Activated naive CD4-positive, alpha-beta T cell (primary cell): Measurements from ENCODE around the gene POLR3K.
"Not testable (repeated sequence)": the region's sequence is repeated elsewhere in the genome, so short reads cannot be mapped to it uniquely, and the experiment has no call there.

Experiments
- DNase-seq, 4 experiments: peaks; one replicate each; lab custom pipeline; 2025; lab: John Stamatoyannopoulos, UW

POLR3K gene

DNA sequence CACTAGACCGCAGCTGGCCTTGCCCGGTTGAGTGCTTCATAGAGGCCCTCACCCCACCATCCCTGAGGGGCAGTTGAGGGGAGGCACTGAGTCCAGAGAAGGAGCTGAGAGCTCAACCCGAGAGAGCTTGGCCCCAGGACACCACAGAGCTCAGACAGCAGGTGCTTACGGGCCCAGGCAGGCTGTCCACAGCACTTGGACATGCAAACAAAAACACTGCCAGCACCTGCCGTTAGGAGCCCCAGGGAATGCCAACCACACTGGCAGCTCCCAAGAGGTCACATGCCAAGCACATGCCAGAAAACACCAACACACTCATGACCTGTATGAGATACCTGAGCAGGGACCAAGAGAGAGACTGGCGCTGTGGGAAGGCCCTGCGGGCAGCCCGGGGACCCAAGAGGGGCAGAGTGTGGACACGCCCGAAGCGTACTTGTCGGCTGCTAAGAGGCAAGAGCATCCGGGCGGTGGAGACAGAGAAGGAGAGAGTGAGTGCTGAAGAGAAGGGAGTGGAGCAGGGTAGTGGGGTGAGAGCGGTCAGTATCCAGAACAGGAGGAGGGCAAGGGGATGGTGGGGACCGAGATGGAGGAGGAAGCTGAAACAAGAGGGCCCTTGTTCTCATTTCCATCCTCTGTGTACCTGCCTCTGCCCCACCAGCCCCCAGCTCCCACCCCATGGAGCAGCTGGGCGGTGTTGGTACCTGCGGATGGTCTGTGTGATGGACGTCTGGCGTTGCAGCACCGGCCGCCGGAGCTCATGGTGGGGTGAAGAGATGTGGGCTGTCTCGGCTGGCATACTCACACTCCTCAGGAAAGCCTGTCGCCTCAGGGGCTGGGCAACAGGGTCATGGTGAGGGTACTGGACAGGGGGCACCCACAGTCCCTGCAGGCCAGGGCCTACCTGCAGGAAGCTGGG, 10.8 kb upstream of the POLR3K start:
- DNase-seq, result no peak

DNA sequence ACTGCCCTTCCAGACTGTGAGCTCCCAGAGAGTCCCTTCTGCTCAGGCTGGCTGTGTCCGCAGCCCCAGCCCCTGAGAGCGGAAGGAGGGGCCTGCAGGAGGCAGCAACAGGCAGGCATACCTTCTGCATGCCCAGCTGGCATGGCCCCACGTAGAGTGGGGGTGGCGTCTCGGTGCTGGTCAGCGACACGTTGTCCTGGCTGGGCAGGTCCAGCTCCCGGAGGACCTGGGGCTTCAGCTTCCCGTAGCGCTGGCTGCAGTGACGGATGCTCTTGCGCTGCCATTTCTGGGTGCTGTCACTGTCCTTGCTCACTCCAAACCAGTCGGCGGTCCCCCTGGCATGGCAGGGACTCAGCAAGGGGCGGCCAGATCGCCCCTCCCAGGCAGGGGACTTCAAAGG, 10.1 kb upstream of the POLR3K start:
- no peak for DNase-seq

DNA sequence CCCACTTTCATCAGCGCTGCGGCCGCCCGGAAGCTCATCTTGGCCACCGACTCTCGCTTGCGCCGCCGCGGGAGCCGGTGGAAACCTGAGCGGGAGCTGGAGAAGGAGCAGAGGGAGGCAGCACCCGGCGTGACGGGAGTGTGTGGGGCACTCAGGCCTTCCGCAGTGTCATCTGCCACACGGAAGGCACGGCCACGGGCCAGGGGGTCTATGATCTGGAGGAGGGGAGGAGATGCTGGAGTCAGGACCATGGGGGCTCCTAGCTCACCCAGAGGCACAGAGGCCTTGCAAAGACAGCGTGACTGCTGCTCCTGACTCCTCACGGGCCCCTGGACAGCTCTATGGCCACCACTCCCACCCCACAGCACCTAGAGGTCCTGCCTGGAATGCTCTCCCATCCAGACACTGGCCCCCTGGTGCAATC, 9.6 kb upstream of the POLR3K start:
- DNase-seq, result no peak

DNA sequence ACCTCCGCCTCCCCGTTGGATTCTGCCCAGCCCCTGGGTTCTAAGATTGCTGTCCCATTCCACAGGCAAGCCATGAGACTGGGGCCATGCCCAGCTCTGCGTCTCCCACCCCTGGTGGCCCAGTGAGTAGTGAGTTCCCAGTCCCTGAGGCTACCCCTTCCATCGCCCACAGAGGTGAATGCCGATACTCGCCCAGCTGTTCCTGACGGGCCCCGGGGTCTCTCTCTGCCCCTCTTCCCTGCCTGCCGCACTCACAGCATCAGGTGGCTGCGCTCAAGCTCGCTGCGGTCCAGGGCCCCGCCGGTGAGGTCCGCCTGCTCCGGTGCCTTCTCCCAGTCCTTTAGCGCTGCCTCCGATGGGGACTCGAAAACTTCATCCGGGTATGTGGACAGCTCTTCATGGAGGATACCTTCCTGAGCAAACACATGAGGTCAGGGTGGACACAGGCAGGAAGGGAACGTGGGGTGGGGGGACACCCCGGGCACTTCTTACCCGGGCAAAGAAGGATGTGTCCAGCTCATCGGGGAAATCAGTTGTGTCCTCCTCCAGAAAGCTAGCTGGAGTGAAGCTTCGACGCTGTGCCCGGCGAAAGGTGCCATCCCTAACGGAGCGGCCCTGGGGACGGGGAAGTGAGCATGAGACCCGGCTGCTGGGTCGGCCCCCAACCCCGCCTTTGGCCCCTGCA, 9.0 kb upstream of the POLR3K start:
- DNase-seq, result no peak

DNA sequence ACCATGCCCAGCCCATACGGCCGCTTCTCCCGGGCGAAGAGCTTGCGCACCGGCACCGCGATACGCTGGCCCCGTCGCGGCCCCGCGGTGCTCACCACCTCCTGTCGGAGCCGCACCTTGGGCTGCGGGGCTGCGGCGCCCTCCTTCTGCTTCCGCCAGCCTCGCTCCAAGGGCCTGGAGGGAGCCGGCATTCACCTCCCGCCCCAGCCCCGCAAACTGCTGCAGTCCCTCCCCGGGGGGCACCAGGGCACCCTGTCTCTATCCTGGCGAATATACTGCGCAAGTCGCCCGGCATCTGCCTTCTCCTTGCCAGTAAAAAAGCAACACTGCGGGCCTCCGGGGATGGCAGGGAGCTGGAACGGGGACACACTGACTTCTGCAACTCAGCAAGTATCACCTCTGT, 8.5 kb upstream of the POLR3K start:
- DNase-seq, result no peak

DNA sequence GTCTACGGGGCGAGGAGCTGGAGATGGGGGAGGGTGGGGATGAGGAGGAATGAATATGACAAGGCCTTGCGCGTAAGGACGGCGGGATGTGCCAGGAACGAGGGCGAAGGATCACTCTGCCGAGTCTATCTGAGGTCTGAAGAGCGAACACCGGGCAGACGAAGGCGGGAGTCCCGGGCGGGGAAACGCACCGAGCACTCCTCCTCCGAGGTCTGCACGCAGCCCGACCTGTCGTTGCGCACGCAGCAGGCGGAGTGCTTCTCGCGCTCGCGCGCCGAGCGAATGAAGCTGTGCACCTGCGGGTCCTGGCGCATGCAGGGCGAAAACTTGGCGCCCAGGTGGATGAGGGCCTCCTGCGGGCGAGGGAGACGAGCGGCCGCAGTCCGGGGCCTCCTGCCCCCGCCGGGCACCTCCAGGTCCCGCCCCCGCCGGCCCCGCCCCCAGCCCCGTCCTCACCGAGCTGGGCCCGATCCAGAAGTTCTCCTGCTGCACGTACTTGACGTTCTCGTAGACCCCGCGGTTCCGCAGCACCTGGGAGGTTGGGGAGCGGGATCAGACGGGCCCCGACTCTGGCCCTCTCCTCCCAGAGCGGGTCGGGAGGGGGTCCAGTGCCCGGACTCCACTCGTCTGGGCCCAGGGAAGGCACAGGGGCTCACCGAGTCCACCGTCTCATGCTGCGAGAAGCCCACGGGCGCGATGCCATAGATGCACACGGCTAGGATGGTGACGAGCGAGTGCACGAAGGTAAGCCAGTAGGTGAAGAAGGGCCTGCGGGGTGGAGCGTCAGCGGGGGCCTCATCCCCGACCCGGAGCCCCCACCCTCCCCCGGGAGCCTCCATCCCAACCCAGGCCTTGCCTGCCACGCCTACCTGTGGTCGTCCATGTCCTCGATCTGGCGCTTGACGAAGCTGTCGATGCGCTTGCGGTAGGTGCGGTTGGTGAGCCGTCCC, 7.8 kb upstream of the POLR3K start:
- no peak for DNase-seq

DNA sequence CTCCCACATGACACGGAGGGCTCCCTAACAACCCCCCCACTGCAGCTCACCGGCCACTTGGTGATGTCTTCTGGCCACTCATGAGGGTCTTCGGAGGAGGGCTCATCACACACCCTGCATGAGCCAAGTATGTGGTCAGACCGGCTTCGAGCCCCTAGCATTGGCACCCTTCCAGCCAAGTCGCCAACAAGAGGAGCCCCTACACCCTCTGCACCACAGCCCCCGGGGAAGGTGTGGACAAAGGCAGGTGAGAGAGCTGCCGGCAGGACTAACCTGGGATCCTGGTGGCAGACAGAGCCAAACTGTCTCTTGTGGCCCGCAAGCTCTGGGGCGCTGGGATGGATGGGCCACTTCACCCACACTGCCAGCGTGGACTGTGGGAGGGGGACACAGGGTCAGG, 6.8 kb upstream of the POLR3K start:
- no peak for DNase-seq

DNA sequence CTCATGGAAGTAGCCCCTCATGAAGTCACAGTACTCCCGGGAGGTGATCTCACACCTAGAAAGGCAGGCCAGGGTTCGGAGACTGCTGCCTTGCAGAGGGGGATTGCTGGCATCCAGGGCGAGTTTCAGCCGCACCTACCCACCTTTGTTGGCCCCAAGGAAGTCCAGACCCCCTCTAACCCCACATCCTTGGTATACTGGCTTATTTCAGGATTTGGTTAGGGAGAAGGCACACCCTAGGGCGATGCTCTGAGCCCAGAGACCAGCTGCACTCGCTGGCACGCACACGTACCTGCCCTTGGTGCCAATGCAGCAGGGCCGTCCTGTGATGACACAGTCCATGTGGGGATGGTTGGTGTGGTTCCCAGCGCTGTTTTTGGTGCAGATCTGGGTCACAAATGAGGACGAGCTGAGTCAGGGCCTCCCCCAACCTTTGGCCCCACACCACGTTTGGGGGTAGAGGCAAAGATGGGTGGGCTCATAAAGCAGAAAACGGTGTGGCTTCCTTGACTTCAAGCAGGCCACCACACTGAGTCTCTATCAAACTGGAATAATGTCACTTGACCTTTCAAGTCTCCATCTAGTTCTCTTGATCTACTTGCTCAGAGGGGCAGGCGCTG, 6.1 kb upstream of the POLR3K start:
- no peak for DNase-seq

DNA sequence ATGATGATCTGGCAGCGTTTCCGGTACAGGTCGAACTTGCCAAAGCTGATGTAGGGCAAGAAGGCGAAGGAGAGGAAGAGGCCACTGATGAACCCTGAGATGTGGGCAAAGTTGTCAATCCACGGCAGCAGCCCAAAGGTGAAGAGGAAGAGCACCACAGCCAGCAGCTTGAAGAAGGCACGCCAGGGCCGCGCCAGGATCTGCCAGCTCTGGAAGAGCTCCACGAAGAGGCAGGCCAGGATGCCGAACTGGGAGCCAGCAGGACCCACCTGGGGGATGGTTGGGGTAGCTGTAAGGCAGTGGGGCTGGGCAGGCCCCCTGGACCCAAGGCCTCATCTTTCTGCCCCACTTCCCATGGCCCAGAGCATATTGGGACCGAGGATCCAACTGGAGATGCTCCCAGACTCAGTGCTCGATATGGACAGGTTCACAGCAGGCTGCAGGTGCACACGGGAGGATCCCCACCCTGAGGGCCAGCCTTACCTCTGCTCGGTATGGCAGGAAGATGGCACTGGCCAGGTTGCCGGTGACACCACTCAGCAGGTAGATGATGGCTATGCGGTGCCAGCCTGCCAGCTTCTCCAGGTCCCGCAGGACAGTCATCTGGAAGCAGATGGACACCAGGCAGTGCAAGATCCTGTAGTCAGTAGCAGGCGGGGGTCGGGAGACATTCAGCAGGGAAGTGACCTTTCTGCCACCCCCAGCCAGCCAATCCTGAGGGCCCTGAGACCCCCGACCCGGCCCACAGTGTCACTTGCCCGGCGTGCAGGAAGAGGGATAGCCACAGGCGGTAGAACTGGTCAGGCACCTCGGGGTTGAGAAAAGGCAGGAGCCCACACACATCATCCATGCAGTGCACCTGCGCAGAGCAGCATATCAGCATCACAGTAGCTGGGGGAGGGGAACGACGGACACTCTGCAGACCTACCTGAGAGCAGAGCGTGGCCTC, 5.4 kb upstream of the POLR3K start:
- no peak for DNase-seq

DNA sequence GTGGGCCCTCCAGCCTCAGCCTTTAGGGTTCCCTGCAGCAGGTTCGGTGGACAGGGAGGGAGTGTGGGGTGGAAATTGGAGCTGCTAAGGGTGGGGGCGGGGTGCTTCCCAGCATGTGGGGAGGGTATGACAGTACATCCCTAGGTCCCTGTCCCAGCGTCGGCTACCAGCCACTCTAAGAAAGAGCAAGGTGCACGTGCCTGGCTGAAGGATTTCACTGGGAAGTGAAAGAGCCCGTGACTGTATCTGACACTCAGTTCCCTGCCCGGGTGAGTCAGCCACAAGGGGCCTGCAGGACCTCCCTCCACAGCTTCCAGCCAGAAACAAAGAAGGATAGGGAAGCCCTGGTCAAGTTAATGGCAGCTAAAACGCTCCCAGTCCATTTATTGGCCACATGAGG, 4.3 kb upstream of the POLR3K start:
- no peak for DNase-seq

DNA sequence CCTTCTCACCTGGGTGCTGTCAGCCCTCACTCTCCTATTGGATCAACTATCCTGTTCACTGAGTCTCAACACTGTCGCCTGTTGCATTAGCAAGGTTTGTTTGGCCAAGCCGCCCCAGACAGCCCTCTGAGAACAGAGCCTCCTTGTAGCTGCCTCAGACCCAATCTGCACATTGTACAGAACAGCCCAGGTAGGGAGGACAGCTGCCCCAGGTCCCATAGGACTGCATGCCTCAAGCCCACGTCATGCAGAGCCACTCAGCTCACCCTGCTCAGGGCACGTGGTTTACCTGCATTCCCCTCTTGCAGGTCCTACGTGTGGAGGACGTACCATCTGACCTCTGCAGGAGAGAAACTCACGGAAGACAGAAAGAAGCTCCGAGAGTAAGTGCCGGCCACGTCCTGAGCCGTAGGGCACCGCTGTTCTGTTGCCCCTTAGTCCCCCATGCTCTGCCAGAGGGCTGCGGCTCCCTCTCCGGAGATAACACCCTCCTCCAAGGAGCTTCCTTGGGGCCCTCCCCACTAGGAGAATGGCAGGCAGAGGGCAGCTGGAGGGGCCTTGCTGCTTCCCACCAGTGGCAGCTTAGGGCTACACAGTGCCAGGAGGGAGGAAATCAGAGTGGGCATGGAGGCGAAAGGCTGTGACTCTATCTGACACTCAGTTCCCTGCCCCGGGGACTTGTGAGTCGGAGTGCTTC, 3.0 kb upstream of the POLR3K start:
- no peak for DNase-seq

DNA sequence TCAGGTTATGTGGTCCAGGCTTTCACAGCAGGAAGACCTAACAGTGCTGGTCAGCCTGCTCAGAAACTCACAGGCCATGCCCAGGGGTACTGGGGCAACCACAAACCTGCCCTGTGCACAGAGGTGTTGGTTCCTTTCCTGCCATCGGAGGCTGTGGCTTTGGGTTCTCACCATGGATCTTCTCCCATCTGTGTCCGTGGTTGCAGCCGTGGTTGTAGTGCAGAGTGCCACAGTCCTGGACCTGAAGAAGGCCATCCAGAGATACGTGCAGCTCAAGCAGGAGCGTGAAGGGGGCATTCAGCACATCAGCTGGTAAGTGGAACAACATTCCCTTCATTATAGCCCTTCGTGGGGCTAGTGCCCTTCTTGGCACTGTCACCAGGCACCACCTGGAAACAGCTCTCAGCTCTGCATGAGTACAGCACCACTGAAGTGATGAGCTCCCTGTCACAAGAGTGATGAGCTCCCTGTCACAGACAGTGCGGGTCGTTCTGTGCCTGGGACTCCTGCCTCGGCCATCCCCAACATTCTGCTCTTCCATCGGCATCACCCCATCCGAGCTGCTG, 2.2 kb upstream of the POLR3K start:
- no peak for DNase-seq

DNA sequence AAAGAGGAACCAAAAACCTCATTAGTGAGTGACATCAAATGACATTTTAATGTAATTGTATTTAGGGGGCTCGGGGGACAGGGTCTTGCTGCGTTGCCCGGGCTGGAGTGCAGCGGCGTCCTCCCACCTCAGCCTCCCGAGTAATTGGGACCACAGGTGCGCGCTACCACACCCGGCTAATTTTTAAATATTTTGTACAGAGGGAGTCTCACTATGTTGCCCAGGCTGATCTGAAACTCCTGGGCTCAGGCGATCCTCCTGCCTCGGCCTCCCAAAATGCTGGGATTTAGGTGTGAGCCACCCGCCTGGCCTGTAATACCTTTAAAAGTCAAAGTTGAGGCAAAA, 801 bp upstream of the POLR3K start:
- DNase-seq, result no peak

DNA sequence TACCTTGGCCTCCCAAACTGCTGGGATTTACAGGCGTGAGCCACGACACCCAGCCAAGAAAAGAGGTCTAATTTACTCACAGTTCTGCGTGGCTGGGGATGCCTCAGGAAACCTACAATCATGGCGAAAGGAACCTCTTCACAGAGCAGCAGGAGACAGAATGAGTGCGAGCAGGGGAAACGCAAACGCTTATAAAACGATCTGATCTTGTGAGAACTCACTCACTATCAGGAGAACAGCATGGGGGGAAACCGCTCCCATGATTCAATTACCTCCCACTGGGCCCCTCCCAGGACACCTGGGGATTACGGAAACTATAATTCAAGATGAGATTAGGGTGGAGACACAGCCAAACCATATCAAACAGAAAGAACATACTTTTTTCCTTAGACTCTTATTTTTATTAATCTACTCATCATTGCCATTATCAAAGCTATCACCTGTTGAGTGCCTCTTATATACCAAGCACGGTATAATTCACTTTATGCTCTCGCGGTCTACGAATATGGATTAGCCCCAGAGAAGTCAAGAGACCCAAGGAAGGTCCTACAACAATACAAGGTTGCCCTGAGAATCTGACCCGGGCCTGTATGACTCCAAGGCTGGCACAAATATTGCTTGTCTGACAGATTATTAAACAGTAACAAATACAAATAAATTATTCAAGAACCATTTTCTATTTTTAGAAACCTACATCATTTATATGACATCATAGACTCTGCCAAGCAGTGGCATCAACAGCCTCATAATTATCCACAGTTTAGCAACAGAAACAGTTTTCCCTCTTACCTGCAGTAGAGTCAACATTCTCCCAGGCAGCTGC, 2.4 kb downstream of the POLR3K start:
- DNase-seq, result no peak

DNA sequence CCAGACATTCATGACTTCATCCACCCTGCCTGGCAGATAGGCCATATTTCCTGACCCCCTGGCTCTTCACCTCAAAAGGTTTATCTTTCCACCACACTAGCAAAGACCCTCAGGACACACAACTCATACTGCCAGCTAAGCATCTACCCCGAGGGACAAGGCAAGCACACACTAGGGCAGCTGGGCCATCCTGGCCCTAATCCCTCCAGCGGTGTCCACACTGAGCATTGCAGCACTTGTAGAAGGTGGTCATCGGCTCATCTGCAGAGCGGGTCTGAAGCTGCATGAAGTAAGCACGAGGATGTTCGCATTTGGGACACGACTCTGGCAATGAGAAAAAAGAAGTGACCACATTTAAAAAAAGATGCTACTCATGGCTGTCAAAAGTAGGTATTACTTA, 6.2 kb downstream of the POLR3K start:
- DNase-seq, result no peak

DNA sequence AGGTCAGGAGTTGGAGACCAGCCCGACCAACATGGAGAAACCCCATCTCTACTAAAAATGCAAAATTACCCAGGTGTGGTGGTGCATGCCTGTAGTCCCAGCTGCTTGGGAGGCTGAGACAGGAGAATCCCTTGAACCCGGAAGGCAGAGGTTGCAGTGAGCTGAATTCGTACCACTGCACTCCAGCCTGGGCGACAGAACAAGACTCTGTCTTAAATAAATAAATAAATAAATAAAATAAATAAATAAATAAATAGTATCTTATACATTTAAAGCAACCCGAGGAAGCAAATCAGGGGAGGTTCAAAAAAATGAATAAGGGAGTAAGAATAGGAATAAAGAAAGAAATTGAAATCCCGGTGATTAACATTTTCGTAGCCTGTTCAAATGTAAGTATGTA, 6.9 kb downstream of the POLR3K start:
- DNase-seq, result not testable (repeated sequence)

DNA sequence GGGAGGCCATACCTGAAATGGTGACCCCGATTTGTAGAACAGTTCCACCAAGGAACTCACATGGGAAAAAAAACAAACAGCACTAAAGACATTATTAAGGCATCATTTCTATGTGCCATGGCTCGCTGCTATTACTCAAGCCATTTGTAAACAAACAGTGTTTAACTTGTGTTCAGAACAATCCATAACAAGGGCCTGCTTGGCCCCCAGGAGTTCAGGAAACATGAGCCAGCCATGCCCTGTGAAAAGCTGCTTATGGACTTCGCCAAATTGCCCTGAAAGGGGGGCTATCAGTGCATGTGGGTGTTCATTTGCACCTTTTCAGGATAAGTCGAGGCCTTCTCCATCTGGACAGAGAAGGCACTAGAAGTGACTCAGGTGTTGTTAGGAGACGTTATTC, 8.0 kb downstream of the POLR3K start:
- no peak for DNase-seq

DNA sequence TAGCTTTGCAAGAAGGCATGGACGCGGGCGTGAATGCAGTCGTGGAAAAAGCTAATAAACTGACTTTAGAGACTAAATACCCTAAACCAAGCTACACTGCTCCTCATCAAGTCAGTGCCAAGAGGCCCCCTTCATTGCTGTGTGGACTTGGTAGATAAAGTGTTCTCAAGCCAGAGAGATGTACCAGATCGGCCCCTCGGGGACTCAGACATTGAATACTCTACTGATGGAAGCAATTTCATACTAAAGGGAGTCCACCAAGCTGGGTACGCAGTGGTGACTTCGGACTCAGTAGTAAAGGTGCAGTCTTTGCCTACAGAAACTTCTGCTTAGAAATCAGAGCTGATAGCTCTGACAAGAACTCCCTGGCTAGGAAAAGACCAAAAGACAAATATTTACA, 8.8 kb downstream of the POLR3K start:
- no peak for DNase-seq

DNA sequence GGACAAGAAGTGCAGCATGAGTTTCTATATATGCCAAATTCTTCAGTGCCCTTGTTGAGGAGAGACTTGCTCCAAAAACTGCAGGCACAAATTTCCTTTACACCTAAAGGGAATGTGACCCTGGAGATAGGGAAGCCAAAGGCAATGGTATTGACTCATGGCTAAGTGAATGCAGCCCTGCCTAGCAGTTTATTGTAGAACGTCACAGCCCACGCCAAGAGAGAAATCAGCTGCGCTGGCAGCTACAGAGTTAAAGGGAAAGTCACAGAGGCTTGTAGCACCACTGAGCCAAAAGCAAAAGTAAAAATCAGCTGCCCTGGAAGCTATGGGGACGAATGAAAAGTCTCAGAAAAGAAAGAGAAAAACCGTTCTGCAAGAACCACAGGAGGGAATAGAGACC, 10.1 kb downstream of the POLR3K start:
- no peak for DNase-seq
